ENCODE measurements around the gene STT3B.

GRCh38 chr3:31664031-31664430 is 131.3 kb downstream of the STT3B start:
- no peak for TF ChIP-seq CTCF (IDR thresholded peaks at IDR 0.05; ENCODE audit: low read length)
- TF ChIP-seq EZH2phosphoT487 (IDR thresholded peaks at IDR 0.05; ENCODE audit: low read length): no peak
